ENCODE data around the gene CPT1A.

The CPT1A gene

DNA sequence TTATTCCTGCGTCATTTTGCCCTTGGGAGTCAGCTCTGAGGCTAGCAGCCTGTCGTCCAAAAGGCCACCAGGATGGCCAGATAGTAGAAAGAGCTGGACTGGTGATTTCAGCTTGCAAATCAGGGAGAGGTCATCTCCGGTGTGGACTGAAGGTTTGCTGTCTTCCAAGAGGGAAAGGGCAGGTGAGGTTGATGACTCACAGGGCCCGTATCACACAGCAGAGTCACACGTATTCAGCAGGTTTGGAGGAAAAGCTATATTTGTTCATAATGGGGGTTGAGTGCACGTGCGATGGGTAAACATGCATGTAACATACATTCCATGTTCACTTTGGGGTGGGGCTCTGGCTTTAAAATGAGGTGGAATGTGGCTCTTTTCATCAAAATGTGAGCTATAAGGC, 36.3 kb upstream of the CPT1A start:
- no peak for DNase-seq (ENCODE audit: low spot score)
- TF ChIP-seq, protein P1, sequence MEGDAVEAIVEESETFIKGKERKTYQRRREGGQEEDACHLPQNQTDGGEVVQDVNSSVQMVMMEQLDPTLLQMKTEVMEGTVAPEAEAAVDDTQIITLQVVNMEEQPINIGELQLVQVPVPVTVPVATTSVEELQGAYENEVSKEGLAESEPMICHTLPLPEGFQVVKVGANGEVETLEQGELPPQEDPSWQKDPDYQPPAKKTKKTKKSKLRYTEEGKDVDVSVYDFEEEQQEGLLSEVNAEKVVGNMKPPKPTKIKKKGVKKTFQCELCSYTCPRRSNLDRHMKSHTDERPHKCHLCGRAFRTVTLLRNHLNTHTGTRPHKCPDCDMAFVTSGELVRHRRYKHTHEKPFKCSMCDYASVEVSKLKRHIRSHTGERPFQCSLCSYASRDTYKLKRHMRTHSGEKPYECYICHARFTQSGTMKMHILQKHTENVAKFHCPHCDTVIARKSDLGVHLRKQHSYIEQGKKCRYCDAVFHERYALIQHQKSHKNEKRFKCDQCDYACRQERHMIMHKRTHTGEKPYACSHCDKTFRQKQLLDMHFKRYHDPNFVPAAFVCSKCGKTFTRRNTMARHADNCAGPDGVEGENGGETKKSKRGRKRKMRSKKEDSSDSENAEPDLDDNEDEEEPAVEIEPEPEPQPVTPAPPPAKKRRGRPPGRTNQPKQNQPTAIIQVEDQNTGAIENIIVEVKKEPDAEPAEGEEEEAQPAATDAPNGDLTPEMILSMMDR (IDR thresholded peaks at IDR 0.05; ENCODE audit: extremely low read depth, missing control alignments): no peak

DNA sequence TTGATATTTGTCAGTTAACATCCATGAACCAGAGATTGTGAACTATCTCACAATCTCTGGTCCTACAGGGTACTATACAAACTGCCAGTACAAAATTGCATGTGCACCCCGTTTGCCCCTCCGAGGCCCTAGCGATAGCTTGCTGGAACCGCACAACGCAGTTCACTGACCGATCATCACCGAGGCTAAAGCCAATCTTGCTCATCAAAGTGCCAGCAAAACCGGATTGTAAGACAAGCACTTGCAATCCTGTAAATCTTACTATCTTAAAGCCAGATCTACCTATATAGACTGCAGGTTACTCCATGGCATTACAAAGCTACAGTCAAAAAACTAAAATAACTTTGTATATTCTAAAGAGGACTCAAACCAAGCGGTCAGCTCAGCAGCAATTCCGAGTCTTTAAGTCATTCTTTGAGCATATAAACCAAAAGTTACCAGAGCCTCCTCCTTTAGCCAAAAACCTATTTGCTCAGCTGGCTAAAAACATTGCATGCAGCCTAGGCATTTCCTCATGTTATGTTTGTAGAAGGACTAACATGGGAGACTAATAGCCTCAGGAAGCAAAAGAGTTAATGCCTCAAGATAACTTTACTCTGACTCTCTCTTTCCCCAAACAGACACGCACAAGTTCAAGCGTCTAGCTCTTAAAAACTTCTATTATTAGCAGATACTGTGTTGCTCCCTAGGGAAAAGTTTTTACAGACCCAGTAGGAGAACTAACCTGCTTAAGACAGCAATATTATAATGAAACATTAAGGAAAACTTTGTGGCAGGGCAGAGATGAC, 30.7 kb upstream of the CPT1A start:
- DNase-seq (ENCODE audit: low spot score): no peak
- TF ChIP-seq, protein P1 (IDR thresholded peaks at IDR 0.05; ENCODE audit: extremely low read depth, missing control alignments): no peak

DNA sequence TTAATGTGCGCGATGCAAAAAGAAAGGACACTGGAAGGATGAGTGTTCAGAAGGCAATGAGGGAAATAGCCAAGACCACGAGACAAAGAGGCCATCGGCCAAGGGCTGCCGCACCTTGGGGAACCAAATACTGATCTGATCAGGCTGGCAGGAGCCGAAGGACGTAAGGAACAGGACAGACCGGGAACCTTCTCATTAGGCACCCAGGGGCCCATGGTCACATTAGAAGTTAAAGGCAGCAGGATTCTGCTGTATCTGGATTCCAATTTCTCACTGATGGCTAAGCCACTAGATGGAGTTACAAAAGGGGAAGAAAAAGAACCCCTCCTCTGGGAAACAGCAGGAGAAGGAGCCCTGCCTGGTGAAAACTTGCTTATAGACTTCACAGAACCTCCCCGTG, 28.8 kb upstream of the CPT1A start:
- TF ChIP-seq, protein P1 (IDR thresholded peaks at IDR 0.05; ENCODE audit: extremely low read depth, missing control alignments): no peak
- no peak for DNase-seq (ENCODE audit: low spot score)

DNA sequence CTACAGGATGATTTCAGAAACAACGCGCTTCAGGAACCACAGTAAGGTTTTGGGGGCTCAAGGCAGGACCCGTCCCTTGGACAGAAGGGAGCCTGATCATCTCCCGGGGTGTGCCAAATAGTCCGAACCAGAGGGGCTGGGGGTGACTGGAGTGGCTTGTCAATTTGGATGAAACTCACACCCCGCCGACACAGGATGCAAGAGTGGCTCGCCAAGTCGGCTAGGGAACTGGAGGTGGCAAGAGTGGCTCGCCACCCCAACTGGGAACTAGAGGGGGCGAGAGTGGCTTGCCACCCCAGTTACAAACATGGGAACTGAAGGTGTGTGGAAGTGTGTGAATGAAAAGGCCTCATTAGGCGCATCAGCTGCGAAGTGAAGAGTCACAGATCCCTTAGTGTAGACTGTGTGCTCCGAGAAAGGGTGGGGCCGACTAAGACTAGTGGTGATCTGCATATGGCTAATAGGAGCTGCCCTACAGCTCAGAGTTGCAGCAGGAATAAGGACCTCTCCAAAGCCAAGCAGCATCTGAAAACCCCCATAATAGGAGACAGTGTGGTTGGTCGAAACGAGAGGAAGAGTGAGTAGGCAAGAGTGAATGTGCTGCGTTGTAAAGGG, 26.6 kb upstream of the CPT1A start:
- DNase-seq (ENCODE audit: low spot score): no peak
- TF ChIP-seq, protein P1 (IDR thresholded peaks at IDR 0.05; ENCODE audit: extremely low read depth, missing control alignments): no peak

DNA sequence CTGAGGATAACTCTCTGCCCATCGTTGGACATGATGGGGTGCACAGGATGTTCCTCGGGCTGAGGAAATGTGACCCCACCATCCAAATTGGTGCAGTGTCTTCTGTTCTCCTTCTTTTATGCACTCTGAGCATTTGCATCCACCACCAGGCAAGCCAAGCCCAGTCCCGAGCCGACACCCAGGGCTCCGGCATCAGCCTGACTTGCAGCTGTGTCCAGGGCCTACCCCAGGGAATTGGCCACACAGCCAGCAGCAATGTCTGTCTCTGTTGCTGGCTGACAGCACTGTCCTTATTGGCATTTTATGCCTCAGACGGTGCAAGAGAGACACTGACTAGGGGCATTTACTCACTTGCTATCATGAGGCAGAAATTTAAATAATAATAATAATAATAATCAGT, 25.4 kb upstream of the CPT1A start:
- TF ChIP-seq, protein P1 (IDR thresholded peaks at IDR 0.05; ENCODE audit: extremely low read depth, missing control alignments): no peak
- no peak for DNase-seq (ENCODE audit: low spot score)

DNA sequence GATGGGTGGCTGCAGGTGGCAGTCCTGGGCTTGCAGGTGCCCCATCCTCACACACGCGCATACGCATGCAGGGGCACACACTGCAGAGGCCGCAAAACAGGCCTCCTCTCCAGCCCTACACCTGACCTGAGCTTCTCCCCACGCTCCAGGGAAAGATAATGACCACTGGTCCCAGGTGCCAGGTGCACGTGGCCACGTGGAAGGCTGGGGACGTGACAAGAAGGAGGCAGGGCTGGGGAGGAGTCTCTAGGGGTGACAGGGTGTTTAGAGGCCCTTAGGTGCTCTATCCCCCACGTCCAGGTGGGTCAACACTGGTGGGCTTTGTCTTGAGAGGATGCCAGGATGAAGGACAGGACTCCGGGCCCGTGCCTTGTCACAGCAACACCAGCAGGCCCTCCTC, 23.5 kb upstream of the CPT1A start:
- TF ChIP-seq, protein P1 (IDR thresholded peaks at IDR 0.05; ENCODE audit: extremely low read depth, missing control alignments): no peak

DNA sequence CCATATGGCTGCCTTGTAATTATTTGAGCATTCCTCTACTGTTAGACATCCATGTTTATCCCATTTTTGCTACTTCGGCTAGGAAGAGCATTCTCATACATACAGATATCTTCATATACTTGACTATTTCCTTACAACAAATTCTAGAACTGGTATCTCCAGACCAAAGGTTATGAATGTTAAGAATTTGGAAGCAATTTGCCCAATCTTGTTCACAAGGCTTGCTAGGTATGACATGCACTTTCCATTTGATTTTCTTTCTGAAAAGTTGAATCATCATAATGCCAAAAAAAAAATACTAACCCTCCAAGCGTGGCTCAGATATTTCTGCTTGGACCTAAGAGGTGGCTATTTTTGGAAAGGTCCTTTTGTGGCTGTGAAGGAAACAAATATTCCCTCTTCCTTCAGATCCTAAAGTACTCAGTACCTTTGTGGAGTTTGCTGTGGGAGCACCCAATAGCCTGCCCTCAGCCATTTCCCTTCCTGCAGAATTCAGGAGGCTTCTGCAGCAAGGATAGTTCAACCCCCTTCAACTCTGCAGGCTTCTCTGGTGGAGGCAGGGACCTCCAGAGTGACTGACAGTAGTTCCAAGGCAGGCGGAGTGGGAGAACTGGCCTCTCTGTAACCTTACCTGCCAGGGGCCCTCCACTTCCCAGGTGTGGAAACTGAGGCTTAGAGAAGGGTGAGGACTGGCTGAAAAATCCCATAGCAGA, 22.0 kb upstream of the CPT1A start:
- no peak for DNase-seq (ENCODE audit: low spot score)
- TF ChIP-seq, protein P1 (IDR thresholded peaks at IDR 0.05; ENCODE audit: extremely low read depth, missing control alignments): no peak

More for the DNA sequence above, 23.5 kb upstream of the CPT1A start:
- DNase-seq (ENCODE audit: low spot score): no peak

All from GM20000 (cell line).